Activated CD4-positive, CD25-positive, alpha-beta regulatory T cell treated with anti-CD3 and anti-CD28 coated beads, Interleukin-2, amount 50 U/mL, for 24 hours (primary cell): ENCODE results near the gene SCYL3.
"Not testable (repeated sequence)": the region's sequence is repeated elsewhere in the genome, so short reads cannot be mapped to it uniquely, and the experiment has no call there.

Experiments
- ATAC-seq, 2 donors: fragments of 150-1000 bp; cut with Tn5 transposase; one replicate each; pipeline ENCODE4 v1.10.0; 2021; ENCODE audit warnings: mild to moderate bottlenecking in 1 of 2, moderate library complexity in 1 of 2

Gene SCYL3

GRCh38 chr1:169893645-169894423 is at the start of gene SCYL3:
TSS of gene SCYL3 (minus strand) at chr1:169893896. CDS start at chr1:169888840, 5,056 bp downstream.
- ATAC-seq, result peak; percentile 89 to 90

GRCh38 chr1:169941982-169942830 is 48.5 kb upstream of the SCYL3 start:
- ATAC-seq, result no peak

- ATAC-seq, result no peak
Observed at GRCh38 chr1:169933984-169934725, 40.5 kb upstream of the SCYL3 start.

GRCh38 chr1:169931795-169932231 is 38.1 kb upstream of the SCYL3 start:
- ATAC-seq, result no peak

GRCh38 chr1:169929210-169929526 is 35.5 kb upstream of the SCYL3 start:
- ATAC-seq, result no peak

GRCh38 chr1:169928438-169929209 is 34.9 kb upstream of the SCYL3 start:
- peak; percentile 58 to 60 for ATAC-seq

- ATAC-seq, result peak; percentile 55
Observed at GRCh38 chr1:169925505-169926482, 32.1 kb upstream of the SCYL3 start.

- ATAC-seq, result no peak
Observed at GRCh38 chr1:169924829-169925228, 31.1 kb upstream of the SCYL3 start.

- ATAC-seq, result no peak
Observed at GRCh38 chr1:169924063-169924462, 30.4 kb upstream of the SCYL3 start.

GRCh38 chr1:169921080-169921479 is 27.4 kb upstream of the SCYL3 start:
- ATAC-seq, result no peak

GRCh38 chr1:169918927-169919326 is 25.2 kb upstream of the SCYL3 start:
- no peak for ATAC-seq

- not testable (repeated sequence) for ATAC-seq
Observed at GRCh38 chr1:169918220-169918619, 24.5 kb upstream of the SCYL3 start.

GRCh38 chr1:169915150-169915549 is 21.5 kb upstream of the SCYL3 start:
- no peak for ATAC-seq

GRCh38 chr1:169914531-169914930 is 20.8 kb upstream of the SCYL3 start:
- peak in 1 of 2 donors; percentile 72 for ATAC-seq

- ATAC-seq, result no peak
Observed at GRCh38 chr1:169909499-169909898, 15.8 kb upstream of the SCYL3 start.

- ATAC-seq, result no peak
Observed at GRCh38 chr1:169906938-169907337, 13.2 kb upstream of the SCYL3 start.

- ATAC-seq, result no peak
Observed at GRCh38 chr1:169904834-169905233, 11.1 kb upstream of the SCYL3 start.

GRCh38 chr1:169902751-169903150 is 9.1 kb upstream of the SCYL3 start:
- no peak for ATAC-seq

GRCh38 chr1:169901115-169901514 is 7.4 kb upstream of the SCYL3 start:
- no peak for ATAC-seq

- ATAC-seq, result no peak
Observed at GRCh38 chr1:169900571-169900970, 6.9 kb upstream of the SCYL3 start.
